WTC11 (cell line): ENCODE data around the gene PCDHAC1. TPM values are rescaled to one million over a fixed set of nuclear protein-coding genes. Genes with fewer than 3 reads are reported as not detected.

Source experiments
- ATAC-seq: fragments of 200-7000 bp; cut with Tn5 transposase; 2 replicates; pipeline ENCODE4 v1.10.0; 2021; ENCODE audit warnings: mild to moderate bottlenecking, moderate library complexity
- CTCF ChIA-PET: fragments of 300-600 bp; sonication (Branson Sonifier 250); formaldehyde crosslinking; loops from one replicate; lab custom pipeline; 2021; ENCODE audit warnings: antibody characterized with exemption; lab: Charles Lee
- POLR2A ChIA-PET: fragments of 350-600 bp; sonication (Branson Sonifier 250); formaldehyde crosslinking; loops from one replicate; lab custom pipeline; 2021; ENCODE audit warnings: antibody characterized with exemption; lab: Charles Lee
- DNase-seq: peaks from one replicate; pipeline ENCODE4 v3.0.0; 2021; ENCODE audit warnings: low spot score
- H3K27ac Mint-ChIP-seq: 2 replicates; pipeline ENCODE4 v1.8.0; 2021; ENCODE audit warnings: mixed read lengths
- H3K27me3 Mint-ChIP-seq: 2 replicates; pipeline ENCODE4 v1.8.0; 2021; ENCODE audit warnings: low read depth, mild to moderate bottlenecking, moderate library complexity, mixed read lengths
- H3K36me3 Mint-ChIP-seq: 2 replicates; pipeline ENCODE4 v1.8.0; 2021; ENCODE audit warnings: mixed read lengths
- H3K4me1 Mint-ChIP-seq: 2 replicates; pipeline ENCODE4 v1.8.0; 2022; ENCODE audit warnings: mixed read lengths
- H3K4me3 Mint-ChIP-seq: 2 replicates; pipeline ENCODE4 v1.8.0; 2021; ENCODE audit warnings: mild to moderate bottlenecking, moderate library complexity, mixed read lengths
- H3K9me3 Mint-ChIP-seq: 2 replicates; pipeline ENCODE4 v1.8.0; 2021; ENCODE audit warnings: mixed read lengths
- AR ChIP-seq: fragments of 250-450 bp; sonication (Bioruptor Pico); IDR thresholded peaks from 2 replicates; pipeline ENCODE4 v1.9.0; 2021; ENCODE audit warnings: mild to moderate bottlenecking
- ATF1 ChIP-seq: sonication (generic); formaldehyde crosslinking; IDR thresholded peaks from 2 replicates; pipeline ENCODE4 v1.8.1; 2023; ENCODE audit warnings: mild to moderate bottlenecking, moderate library complexity, missing genetic modification reagents
- ATF6 ChIP-seq: sonication (generic); formaldehyde crosslinking; IDR thresholded peaks from 2 replicates; pipeline ENCODE4 v1.8.1; 2023; ENCODE audit warnings: mild to moderate bottlenecking, missing genetic modification reagents
- CBFB ChIP-seq: sonication (generic); formaldehyde crosslinking; IDR thresholded peaks from 2 replicates; pipeline ENCODE4 v1.8.1; 2022; ENCODE audit warnings: mild to moderate bottlenecking, low read depth, missing genetic modification reagents
- E2F5 ChIP-seq: sonication (generic); formaldehyde crosslinking; IDR thresholded peaks from 2 replicates; pipeline ENCODE4 v1.8.1; 2022; ENCODE audit warnings: mild to moderate bottlenecking, moderate library complexity, missing genetic modification reagents
- EMX1 ChIP-seq: fragments of 250-450 bp; sonication (Bioruptor Pico); IDR thresholded peaks from 2 replicates; pipeline ENCODE4 v1.8.0; 2021; ENCODE audit warnings: mild to moderate bottlenecking
- GTF2I ChIP-seq: fragments of 250-450 bp; sonication (Bioruptor Pico); conservative IDR thresholded peaks from 2 replicates; pipeline ENCODE4 v1.4.0; 2021; ENCODE audit warnings: mild to moderate bottlenecking
- HMGA2 ChIP-seq: fragments of 250-450 bp; sonication (Bioruptor Pico); IDR thresholded peaks from 2 replicates; pipeline ENCODE4 v1.4.0; 2021; ENCODE audit warnings: mild to moderate bottlenecking, moderate library complexity
- NR2C2 ChIP-seq: sonication (generic); formaldehyde crosslinking; IDR thresholded peaks from 2 replicates; pipeline ENCODE4 v1.8.0; 2022; ENCODE audit warnings: mild to moderate bottlenecking, missing genetic modification reagents
- TCF7 ChIP-seq: sonication (generic); formaldehyde crosslinking; IDR thresholded peaks from 2 replicates; pipeline ENCODE4 v1.8.0; 2022; ENCODE audit warnings: mild to moderate bottlenecking, low read depth, missing genetic modification reagents, moderate library complexity
- TEAD1 ChIP-seq: sonication (generic); formaldehyde crosslinking; IDR thresholded peaks from 2 replicates; pipeline ENCODE4 v1.8.0; 2022; ENCODE audit warnings: mild to moderate bottlenecking, missing genetic modification reagents
- USF1 ChIP-seq: sonication (generic); formaldehyde crosslinking; IDR thresholded peaks from 2 replicates; pipeline ENCODE4 v1.8.0; 2022; ENCODE audit warnings: mild to moderate bottlenecking, missing genetic modification reagents
- total RNA-seq: library from RNA; stranded (reverse); gene quantifications from 3 replicates; pipeline ENCODE4 v1.2.3, GENCODE V29; 2021
- TF ChIP-seq, protein P1 (sequence below): fragments of 250-450 bp; sonication (Bioruptor Pico); conservative IDR thresholded peaks from 2 replicates; pipeline ENCODE4 v1.9.0; 2021; ENCODE audit warnings: mild to moderate bottlenecking
- TF ChIP-seq, protein P2 (sequence below): fragments of 200-600 bp; IDR thresholded peaks from 2 replicates; pipeline ENCODE4 v1.8.0; 2022; ENCODE audit warnings: antibody characterized with exemption
- TF ChIP-seq, protein P3 (sequence below): sonication (generic); formaldehyde crosslinking; IDR thresholded peaks from 2 replicates; pipeline ENCODE4 v1.8.0; 2023; ENCODE audit warnings: missing genetic modification reagents
- TF ChIP-seq, protein P4 (sequence below): sonication (generic); formaldehyde crosslinking; IDR thresholded peaks from 2 replicates; pipeline ENCODE4 v1.8.0; 2023; ENCODE audit warnings: missing genetic modification reagents, mild to moderate bottlenecking, borderline replicate concordance
- TF ChIP-seq, protein P5 (sequence below): sonication (generic); formaldehyde crosslinking; IDR thresholded peaks from 2 replicates; pipeline ENCODE4 v1.8.1; 2023; ENCODE audit warnings: mild to moderate bottlenecking, missing genetic modification reagents, moderate library complexity

Gene PCDHAC1
- total RNA-seq, 1 experiment from 2014 or later, result 8.4 TPM

DNA sequence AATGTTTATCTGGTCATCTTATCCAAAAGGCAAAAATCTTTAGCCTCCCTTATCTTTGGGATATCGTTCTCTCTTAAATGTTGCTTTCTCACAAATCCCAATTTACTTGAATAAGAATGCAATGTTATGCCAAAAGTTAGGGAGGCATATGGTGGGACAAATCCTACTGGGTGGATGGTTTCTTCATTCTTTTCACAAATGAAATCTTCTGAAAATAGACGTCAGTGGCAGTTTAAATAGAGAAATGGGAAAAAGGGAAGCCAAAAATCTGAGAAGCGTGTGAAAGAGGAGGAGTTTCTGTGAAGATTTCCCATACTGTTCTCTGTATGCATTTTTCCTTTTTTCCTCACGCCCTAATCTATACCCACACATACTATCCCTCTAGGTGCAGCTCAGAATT, 2.5 kb upstream of the PCDHAC1 start (continued):
- TF ChIP-seq, protein P1, sequence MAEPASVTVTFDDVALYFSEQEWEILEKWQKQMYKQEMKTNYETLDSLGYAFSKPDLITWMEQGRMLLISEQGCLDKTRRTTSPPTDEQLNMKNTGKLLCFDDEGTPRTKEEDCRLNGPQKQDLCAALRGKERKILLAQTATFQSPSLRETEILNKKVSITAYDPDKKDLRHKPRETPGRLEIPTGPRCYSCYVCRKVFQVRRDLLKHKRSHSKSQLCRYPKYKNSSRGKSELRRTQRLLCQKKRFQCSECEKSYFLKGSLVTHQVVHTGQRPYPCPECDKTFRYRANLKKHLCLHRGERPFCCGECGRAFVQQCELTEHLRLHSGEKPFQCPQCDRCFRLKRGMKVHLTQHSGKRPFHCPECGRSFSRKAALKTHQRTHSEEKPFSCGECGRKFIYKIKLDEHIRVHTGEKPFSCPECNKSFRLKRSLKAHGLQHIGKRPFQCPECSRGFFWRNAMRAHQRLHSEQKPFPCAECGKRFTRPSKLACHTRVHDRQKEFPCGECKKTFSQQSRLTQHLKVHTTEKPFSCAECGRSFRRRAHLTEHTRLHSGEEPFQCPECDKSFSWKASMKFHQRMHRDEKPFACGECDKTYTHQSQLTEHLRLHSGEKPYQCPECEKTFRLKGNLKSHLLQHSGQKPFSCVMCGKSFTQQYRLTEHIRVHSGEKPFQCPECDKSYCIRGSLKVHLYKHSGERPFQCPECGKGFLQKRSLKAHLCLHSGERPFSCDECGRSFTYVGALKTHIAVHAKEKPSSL (CRISPR knock-in tag), result no peak
- no peak for TF ChIP-seq NR2C2 (CRISPR knock-in tag)
- no peak for TF ChIP-seq TEAD1 (CRISPR knock-in tag)
- no peak for TF ChIP-seq EMX1
- TF ChIP-seq CBFB (CRISPR knock-in tag), result no peak
- no peak for TF ChIP-seq GTF2I

DNA sequence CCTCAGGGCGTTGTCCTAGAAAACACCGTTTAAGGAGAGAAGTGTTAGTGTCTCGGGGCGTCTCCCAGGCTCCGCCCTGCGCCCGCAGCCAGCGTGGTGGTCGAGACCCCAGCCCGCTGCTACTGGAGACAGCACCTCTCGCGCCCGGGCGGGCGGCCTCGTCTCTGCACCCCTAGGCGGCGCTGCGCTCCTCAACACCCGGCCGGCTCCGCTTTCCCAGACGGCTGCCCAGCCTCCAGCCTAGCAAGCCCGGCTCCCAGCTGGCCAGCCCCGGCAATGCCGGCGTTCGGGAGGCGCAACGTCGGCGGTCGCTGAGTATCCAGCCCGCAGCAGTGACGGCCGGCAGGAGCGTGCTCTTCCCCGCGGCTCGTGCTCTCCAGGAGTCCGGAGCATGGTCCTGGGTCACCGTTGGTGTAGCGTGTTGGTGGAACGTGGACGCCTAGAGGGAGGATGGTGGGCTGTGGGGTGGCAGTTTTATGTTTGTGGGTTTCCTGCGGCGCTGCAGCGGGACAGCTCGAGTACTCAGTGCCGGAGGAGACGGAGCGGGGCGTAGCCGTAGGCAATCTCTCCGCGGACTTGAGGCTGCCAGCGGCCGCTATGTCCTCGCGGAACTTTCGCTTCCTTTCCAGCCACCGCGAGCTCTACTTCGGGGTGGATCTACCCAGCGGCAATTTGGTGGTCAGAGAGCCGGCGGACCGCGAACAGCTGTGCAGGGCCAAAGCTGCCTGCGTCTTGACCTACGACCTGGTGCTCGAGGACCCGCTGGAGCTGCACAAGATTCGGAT, 536 bp downstream of the PCDHAC1 start:
- Mint-ChIP-seq H3K4me3 (peak overlapping the region; percentile 91), H3K36me3 (no peaks in the 10 kb centered on the region), H3K9me3 (no peaks in the 10 kb centered on the region), H3K27me3 (peaks cover 37% of the 10 kb centered on the region), H3K4me1 (peaks cover 28% of the 10 kb centered on the region), H3K27ac (no peak overlapping the region)
- ATAC-seq (peak; percentile 86), DNase-seq (peak; percentile 98)
- CTCF ChIA-PET, result interaction anchor here (0.6 to 4.4 kb wide), 51 partner anchors 8 to 273 kb away, joined by 3 to 243 read pairs (median 6); partner anchors contain the start of genes PCDHA1, PCDHA10, PCDHA11 and PCDHA12
- POLR2A ChIA-PET, result interaction anchor here (0.6 to 3.4 kb wide), 12 partner anchors 14 to 140 kb away, joined by 3 to 50 read pairs (median 5); partner anchors contain the start of genes PCDHA1 and PCDHAC2
- TF ChIP-seq, protein P2, sequence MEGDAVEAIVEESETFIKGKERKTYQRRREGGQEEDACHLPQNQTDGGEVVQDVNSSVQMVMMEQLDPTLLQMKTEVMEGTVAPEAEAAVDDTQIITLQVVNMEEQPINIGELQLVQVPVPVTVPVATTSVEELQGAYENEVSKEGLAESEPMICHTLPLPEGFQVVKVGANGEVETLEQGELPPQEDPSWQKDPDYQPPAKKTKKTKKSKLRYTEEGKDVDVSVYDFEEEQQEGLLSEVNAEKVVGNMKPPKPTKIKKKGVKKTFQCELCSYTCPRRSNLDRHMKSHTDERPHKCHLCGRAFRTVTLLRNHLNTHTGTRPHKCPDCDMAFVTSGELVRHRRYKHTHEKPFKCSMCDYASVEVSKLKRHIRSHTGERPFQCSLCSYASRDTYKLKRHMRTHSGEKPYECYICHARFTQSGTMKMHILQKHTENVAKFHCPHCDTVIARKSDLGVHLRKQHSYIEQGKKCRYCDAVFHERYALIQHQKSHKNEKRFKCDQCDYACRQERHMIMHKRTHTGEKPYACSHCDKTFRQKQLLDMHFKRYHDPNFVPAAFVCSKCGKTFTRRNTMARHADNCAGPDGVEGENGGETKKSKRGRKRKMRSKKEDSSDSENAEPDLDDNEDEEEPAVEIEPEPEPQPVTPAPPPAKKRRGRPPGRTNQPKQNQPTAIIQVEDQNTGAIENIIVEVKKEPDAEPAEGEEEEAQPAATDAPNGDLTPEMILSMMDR, result peak; percentile 87; the same call in 1 of the 2 replicates
- peak; percentile 35; the same call in 1 of the 2 replicates for TF ChIP-seq E2F5 (CRISPR knock-in tag)
- peak; percentile 79; the same call in 1 of the 2 replicates for TF ChIP-seq TEAD1 (CRISPR knock-in tag)
- TF ChIP-seq, protein P3, sequence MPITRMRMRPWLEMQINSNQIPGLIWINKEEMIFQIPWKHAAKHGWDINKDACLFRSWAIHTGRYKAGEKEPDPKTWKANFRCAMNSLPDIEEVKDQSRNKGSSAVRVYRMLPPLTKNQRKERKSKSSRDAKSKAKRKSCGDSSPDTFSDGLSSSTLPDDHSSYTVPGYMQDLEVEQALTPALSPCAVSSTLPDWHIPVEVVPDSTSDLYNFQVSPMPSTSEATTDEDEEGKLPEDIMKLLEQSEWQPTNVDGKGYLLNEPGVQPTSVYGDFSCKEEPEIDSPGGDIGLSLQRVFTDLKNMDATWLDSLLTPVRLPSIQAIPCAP (CRISPR knock-in tag), result no peak
- TF ChIP-seq, protein P4, sequence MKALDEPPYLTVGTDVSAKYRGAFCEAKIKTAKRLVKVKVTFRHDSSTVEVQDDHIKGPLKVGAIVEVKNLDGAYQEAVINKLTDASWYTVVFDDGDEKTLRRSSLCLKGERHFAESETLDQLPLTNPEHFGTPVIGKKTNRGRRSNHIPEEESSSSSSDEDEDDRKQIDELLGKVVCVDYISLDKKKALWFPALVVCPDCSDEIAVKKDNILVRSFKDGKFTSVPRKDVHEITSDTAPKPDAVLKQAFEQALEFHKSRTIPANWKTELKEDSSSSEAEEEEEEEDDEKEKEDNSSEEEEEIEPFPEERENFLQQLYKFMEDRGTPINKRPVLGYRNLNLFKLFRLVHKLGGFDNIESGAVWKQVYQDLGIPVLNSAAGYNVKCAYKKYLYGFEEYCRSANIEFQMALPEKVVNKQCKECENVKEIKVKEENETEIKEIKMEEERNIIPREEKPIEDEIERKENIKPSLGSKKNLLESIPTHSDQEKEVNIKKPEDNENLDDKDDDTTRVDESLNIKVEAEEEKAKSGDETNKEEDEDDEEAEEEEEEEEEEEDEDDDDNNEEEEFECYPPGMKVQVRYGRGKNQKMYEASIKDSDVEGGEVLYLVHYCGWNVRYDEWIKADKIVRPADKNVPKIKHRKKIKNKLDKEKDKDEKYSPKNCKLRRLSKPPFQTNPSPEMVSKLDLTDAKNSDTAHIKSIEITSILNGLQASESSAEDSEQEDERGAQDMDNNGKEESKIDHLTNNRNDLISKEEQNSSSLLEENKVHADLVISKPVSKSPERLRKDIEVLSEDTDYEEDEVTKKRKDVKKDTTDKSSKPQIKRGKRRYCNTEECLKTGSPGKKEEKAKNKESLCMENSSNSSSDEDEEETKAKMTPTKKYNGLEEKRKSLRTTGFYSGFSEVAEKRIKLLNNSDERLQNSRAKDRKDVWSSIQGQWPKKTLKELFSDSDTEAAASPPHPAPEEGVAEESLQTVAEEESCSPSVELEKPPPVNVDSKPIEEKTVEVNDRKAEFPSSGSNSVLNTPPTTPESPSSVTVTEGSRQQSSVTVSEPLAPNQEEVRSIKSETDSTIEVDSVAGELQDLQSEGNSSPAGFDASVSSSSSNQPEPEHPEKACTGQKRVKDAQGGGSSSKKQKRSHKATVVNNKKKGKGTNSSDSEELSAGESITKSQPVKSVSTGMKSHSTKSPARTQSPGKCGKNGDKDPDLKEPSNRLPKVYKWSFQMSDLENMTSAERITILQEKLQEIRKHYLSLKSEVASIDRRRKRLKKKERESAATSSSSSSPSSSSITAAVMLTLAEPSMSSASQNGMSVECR, result peak; percentile 57; the same call in 1 of the 2 replicates
- TF ChIP-seq, protein P5, sequence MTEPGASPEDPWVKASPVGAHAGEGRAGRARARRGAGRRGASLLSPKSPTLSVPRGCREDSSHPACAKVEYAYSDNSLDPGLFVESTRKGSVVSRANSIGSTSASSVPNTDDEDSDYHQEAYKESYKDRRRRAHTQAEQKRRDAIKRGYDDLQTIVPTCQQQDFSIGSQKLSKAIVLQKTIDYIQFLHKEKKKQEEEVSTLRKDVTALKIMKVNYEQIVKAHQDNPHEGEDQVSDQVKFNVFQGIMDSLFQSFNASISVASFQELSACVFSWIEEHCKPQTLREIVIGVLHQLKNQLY (CRISPR knock-in tag), result no peak
- TF ChIP-seq USF1, result peak; percentile 24; the same call in 1 of the 2 replicates
- no peak for TF ChIP-seq ATF1 (CRISPR knock-in tag)
- no peak for TF ChIP-seq TCF7
- TF ChIP-seq ATF6 (CRISPR knock-in tag), result no peak
- TF ChIP-seq AR (CRISPR knock-in tag), result no peak
- no peak for TF ChIP-seq HMGA2 (CRISPR knock-in tag)
